Superior temporal gyrus (tissue), 1 donor: Measurements from ENCODE around the gene FYN.
"Not testable (repeated sequence)": the region's sequence is repeated elsewhere in the genome, so short reads cannot be mapped to it uniquely, and the experiment has no call there.

Experiments
- DNase-seq: peaks from one replicate; pipeline ENCODE4 v3.0.0-alpha.2; 2016; ENCODE audit errors: extremely low spot score

Gene FYN

GRCh38 chr6:111850295-111850937 is 22.8 kb downstream of the FYN start:
- no peak for DNase-seq

- no peak for DNase-seq
Measured at GRCh38 chr6:111849298-111849697, 24.0 kb downstream of the FYN start.

GRCh38 chr6:111848262-111848812 is 24.9 kb downstream of the FYN start:
- DNase-seq, result no peak

- DNase-seq, result no peak
Measured at GRCh38 chr6:111846492-111847409, 26.5 kb downstream of the FYN start.

GRCh38 chr6:111846066-111846465 is 27.2 kb downstream of the FYN start:
- no peak for DNase-seq

- DNase-seq, result no peak
Measured at GRCh38 chr6:111845441-111845871, 27.8 kb downstream of the FYN start.

DNA sequence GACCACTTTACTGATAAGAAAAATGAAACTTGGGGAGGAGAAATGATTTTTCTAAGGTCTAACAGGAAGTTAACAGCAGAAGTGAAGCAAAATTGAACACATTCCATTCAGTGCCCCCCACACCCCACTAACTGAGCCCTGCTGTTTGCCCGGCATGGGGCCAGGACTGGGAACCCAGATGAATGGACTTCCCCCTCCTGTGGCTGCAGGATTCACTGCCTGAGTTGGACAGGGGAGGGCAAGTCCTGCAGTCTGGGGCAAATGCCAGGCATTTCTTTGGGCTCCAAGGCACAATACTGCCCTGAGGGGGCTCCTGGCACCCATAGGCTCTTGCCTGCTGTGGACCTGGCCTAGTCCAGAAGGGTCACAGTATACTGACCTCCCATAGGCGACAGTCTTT is 28.3 kb downstream of the FYN start:
- no peak for DNase-seq

GRCh38 chr6:111844376-111844775 is 28.9 kb downstream of the FYN start:
- DNase-seq, result no peak

DNA sequence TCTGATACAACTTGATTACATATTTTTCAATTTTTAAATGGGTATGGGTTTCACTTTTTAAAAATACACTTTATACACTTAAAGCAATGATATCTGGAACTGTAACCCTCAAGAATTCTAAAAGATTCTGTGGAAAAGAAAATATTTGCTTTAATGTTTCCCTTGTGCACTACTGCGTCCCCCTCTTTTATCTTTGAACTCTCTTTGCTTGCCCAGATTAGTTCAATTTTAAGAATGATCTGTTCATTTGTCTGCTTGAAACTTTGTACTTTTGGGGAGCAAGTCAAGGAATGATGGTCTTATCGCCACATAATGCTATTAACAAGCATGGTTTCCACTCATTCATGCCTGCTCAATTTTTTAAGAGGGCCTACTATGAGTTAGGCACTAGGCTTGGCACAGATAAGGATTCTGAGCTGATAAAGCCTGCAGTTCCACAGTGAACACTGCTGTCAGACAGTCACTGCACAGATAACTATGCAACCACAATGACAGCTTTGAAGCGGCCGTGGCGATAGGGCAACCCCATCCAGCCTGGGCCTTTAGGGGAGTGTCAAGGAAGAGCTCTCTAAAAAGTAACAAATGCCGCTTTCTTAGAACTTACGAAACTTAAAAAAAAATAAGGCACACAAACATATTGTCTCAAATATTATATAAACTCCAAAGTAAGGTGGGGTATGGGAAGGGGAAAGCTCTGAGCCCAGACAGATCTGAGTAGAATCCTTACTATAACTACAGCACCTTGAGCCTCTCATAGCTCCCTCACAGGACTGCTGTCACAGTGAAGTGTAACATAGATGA is 29.7 kb downstream of the FYN start:
- peak; percentile 59 for DNase-seq

- no peak for DNase-seq
Measured at GRCh38 chr6:111842891-111843290, 30.4 kb downstream of the FYN start.

GRCh38 chr6:111842271-111842822 is 30.9 kb downstream of the FYN start:
- no peak for DNase-seq

DNA sequence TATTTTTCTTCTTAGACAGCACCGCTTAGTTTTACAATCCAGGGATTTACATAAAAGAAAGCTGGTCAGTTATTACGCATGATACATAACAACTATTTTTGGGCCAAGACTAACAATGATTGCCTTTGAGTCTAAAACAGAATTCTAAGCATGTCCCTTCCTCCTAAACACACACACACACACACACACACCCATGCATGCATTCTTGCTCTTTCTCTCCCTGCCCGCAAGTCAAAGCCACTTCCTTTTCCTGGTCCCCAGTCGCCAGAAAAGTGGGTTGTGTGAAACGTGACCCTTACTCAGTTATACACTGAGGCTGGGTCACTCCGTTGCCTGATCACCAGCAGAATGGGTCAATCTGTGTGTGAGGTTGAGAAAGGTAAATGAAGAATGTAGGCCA is 31.4 kb downstream of the FYN start:
- DNase-seq, result no peak

DNA sequence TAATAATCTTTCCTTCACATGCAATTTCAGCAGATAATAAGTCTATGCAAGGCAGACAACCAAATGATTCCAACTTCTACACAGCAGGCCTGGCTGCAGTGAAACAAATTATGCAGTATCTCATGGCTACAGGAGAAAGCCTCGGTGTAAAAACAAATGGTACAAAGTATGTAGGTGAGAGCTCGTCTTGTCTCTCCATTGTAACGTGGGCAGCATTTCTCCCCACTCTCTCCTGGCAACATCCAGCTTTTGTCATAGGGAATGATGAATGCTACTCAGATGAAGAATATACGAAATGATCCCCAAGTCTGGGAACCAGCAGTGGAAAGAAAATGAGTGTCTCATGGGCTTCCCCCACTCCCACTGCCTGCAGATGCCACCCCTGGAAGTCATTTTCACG is 32.4 kb downstream of the FYN start:
- no peak for DNase-seq

DNA sequence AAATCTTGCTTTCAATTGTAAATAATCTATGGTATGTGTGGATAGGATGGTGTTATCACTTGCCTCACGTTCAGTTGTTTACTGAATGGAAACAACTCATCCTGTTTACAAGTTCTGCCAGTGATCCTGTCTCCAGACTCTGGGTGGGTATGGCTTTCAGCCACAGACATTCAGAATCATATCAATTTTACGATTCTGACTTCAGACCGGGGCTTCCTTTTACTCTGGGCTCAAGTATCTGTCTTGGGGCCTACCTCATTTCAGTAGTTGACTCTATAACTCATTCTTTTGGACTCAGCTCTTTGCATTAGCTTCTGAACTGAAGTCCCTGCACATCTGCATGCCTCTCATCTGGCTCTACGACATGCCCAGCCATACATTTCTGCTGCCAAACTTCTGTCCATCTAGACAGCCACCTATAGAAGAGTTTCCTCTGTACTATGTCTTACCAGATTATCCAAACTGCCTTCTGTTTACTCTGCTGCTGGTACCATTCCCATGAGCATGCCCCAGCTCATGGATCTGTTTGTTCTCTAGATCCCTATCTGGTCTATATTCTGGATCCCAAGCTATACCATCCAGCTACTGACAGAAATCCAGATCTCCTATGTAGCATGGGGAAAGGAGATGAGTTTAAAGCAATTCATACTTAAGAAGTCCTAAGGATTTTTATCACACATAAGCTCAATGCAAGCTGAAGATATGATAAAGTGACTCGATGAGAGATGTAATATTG is 34.3 kb downstream of the FYN start:
- no peak for DNase-seq

DNA sequence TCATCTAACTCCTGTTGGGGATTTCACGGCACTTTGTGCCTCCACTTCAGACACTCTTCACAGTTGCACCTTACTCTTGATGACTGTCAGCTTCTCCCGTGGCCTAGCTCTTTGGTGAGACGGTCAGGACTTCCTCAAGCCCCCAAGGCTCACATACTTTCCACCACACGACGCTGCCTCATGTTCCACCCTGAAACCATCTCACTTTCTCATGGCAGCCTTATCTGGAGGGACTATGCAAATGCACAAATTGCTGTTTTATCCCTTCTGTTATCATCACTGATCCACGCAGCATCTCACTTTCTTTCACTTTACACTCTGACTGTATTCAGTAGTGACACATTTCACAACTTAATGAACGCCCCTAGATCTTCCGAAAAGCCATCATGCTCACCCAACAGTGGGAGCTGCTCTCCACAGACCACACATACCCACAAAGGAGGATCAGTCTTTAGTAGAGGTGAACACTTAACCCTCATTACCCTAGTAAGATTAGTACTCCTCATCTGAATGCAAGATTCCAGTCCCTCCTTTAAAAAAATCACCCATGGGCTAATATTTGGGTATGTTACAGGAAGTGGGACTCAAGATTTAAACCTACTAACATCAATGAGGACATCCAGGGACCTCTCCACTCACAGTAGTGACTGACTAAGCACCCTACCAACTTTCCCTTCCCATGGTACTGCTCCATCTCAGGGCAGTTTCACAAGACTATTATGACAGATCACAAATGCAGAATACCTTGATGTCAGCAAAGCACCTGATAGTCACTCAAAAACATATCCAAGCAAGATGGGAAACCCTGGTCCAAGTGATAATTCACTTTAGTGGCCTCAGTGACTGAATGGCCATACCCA is 35.4 kb downstream of the FYN start:
- DNase-seq, result no peak

DNA sequence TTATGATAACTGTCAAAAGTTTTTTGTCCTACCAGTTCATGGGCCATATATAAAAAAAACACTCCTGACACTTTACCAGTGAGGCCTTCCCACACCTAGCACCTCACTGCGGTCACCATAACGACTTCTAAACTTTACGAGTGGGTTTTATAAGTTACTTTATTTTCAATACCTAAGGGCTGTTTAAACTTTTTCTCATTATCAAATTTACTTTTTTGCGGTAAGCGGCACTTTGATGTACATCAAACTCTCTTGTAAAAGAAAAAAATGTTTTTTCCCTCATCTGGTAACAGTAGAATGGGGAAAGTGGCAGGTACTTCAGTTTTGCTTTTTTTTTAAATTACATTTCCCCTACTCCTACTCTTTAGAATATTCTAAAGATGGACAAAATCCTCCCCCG is 36.2 kb downstream of the FYN start:
- no peak for DNase-seq

GRCh38 chr6:111835807-111836206 is 37.4 kb downstream of the FYN start:
- DNase-seq, result no peak

- DNase-seq, result not testable (repeated sequence)
Measured at GRCh38 chr6:111835398-111835797, 37.9 kb downstream of the FYN start.

GRCh38 chr6:111834356-111834755 is 38.9 kb downstream of the FYN start:
- no peak for DNase-seq

DNA sequence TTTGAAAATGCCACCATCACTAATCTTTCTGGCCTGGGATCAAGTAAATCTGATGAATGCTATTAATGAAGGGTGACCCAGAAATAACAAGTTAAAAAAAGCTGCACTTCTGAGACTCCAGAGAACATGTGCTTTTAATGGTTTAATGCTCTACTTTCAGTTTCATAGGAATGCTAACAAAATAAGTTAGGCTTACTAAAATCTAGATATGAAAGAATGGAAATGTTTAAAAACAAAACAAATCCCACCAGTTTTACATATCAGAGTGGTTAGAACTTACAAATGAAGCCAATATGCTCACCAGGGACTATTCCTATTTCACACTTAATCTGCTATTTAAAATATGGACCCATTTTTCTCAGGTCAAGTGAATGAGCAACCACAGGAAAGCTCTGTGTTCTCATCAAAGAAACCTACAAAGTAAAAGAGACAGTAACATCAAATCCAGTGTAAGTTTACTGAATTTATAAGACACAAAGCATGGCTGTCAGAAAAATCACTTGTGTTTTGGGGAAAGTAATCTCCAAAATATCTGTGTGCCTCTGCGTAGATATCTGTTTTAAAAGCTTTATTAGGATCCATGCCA is 40.3 kb downstream of the FYN start:
- DNase-seq, result no peak
